Panc1 (cell line): ENCODE data around the gene GRIK5. TPM values are rescaled to one million over a fixed set of nuclear protein-coding genes. Genes with fewer than 3 reads are reported as not detected.

Experiments
- ATAC-seq: fragments of 200-7000 bp; cut with Tn5 transposase; 2 replicates; pipeline ENCODE4 v1.9.1; 2020; ENCODE audit warnings: mild to moderate bottlenecking, moderate library complexity
- BruUV-seq: library from RNA; stranded (reverse); fragments of 400-500 nt; replicated peaks from 2 replicates; lab custom pipeline; 2021; lab: Mats Ljungman, UMichigan
- CTCF ChIA-PET: fragments of 300-600 bp; sonication (Branson Sonifier 250); formaldehyde crosslinking; loops from one replicate; lab custom pipeline; 2022; ENCODE audit warnings: antibody characterized with exemption; lab: Charles Lee
- POLR2A ChIA-PET: fragments of 300-600 bp; sonication (Branson Sonifier 250); formaldehyde crosslinking; loops from one replicate; lab custom pipeline; 2022; ENCODE audit warnings: antibody characterized with exemption; lab: Charles Lee
- DNase-seq: peaks from one replicate; pipeline ENCODE4 v3.0.0-alpha.2; 2010; ENCODE audit warnings: low read depth, low spot score
- H3K27ac ChIP-seq: 2 replicates; pipeline ENCODE4 v1.5.1; 2011; ENCODE audit warnings: mild to moderate bottlenecking, low read length, inconsistent platforms
- H3K27me3 ChIP-seq: fragments of 200-500 bp; sonication (Bioruptor generic); 2 replicates; pipeline ENCODE4 v1.6.0; 2014; ENCODE audit warnings: low read length, inconsistent platforms; ENCODE audit not compliant: control insufficient read depth, insufficient read depth
- H3K36me3 ChIP-seq: fragments of 200-500 bp; sonication (Bioruptor generic); 2 replicates; pipeline ENCODE4 v1.5.1; 2014; ENCODE audit warnings: inconsistent platforms, mild to moderate bottlenecking, low read length, moderate library complexity; ENCODE audit not compliant: control insufficient read depth, insufficient read depth
- H3K4me1 ChIP-seq: 2 replicates; pipeline ENCODE4 v1.5.1; 2011; ENCODE audit warnings: inconsistent platforms, mild to moderate bottlenecking, low read length, moderate library complexity; ENCODE audit not compliant: control insufficient read depth, insufficient read depth
- H3K4me3 ChIP-seq, 2 experiments: 2 replicates each; pipeline ENCODE4 v1.5.1; 2011 to 2012; ENCODE audit warnings: low read depth in 2 of 2, low read length in 2 of 2, mild to moderate bottlenecking in 2 of 2, inconsistent platforms in 1 of 2, moderate library complexity in 1 of 2
- H3K9me3 ChIP-seq: fragments of 200-500 bp; sonication (Bioruptor generic); 2 replicates; pipeline ENCODE4 v1.5.1; 2014; ENCODE audit warnings: low read depth, mild to moderate bottlenecking, inconsistent platforms, low read length, moderate library complexity; ENCODE audit not compliant: control insufficient read depth, insufficient read depth
- POLR2AphosphoS5 ChIP-seq: IDR thresholded peaks from 2 replicates; pipeline ENCODE4 v1.6.1; 2012; ENCODE audit warnings: mild to moderate bottlenecking, low read depth, low read length, moderate library complexity
- SIN3A ChIP-seq: IDR thresholded peaks from 2 replicates; pipeline ENCODE4 v1.6.1; 2012; ENCODE audit warnings: low read depth, mild to moderate bottlenecking, low read length, moderate library complexity, borderline replicate concordance; ENCODE audit not compliant: insufficient read depth
- TCF7L2 ChIP-seq: IDR thresholded peaks from 2 replicates; pipeline ENCODE4 v1.6.1; 2011; ENCODE audit warnings: mild to moderate bottlenecking, low read depth, low read length, inconsistent platforms
- in situ Hi-C: cut with HindIII; loops from 2 replicates; pipeline ENCODE4 v1.10.0; 2016; ENCODE audit warnings: low sequenced_read_pairs, low pct_unique_long_range_greater_than_20kb
- intact Hi-C: fragments of 100-400 bp; cut with micrococcal nuclease; formaldehyde crosslinking; loops from one replicate; pipeline ENCODE4 v1.10.0; 2022; ENCODE audit not compliant: unreplicated experiment
- total RNA-seq: library from RNA; stranded (reverse); gene quantifications from one replicate; pipeline ENCODE4 v1.2.1, GENCODE V29; 2021; ENCODE audit not compliant: unreplicated experiment
- TF ChIP-seq, protein P1 (sequence below): fragments of 450-650 bp; IDR thresholded peaks from 2 replicates; pipeline ENCODE4 v1.5.1; 2017; ENCODE audit warnings: mild to moderate bottlenecking
- TF ChIP-seq, protein P2 (sequence below), 2 experiments: IDR thresholded peaks; 2 replicates each; pipeline ENCODE4 v1.6.1; 2011 to 2012; ENCODE audit warnings: low read depth in 2 of 2, control low read depth in 1 of 2, low read length in 1 of 2, mild to moderate bottlenecking in 1 of 2, moderate library complexity in 1 of 2; ENCODE audit not compliant: insufficient read depth in 1 of 2

The GRIK5 gene
- total RNA-seq, 1 experiment from 2014 or later, result 0.62 TPM

DNA sequence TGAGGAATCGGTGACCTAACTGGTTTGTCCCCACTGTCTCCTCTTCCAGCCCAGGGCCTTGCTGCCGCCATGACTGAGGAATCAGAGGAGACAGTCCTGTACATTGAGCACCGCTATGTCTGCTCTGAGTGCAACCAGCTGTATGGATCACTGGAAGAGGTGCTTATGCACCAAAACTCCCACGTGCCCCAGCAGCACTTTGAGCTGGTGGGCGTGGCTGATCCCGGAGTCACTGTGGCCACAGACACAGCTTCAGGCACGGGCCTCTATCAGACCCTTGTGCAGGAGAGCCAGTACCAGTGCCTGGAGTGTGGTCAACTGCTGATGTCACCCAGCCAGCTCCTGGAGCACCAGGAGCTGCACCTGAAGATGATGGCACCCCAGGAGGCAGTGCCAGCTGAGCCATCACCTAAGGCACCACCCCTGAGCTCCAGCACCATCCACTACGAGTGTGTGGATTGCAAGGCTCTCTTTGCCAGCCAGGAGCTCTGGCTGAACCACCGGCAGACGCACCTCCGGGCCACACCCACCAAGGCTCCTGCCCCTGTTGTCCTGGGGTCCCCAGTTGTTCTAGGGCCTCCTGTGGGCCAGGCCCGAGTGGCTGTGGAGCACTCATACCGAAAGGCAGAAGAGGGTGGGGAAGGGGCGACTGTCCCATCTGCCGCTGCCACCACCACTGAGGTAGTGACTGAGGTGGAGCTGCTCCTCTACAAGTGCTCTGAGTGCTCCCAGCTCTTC, 8.7 kb upstream of the GRIK5 start:
- DNase-seq, result no peak
- H3K27me3 ChIP-seq, result no peaks in the 10 kb centered on the region
- ChIA-PET POLR2A (interaction anchor here (0.5 kb wide), 1 partner anchor 230 kb away, joined by 10 read pairs; no protein-coding TSS in a partner anchor), CTCF (no interaction called here)
- BruUV-seq, result no TSS peak
- no peaks in the 10 kb centered on the region; the same call in 1 of the 2 replicates for H3K4me1 ChIP-seq
- no peaks in the 10 kb centered on the region for H3K9me3 ChIP-seq
- TF ChIP-seq, protein P1, sequence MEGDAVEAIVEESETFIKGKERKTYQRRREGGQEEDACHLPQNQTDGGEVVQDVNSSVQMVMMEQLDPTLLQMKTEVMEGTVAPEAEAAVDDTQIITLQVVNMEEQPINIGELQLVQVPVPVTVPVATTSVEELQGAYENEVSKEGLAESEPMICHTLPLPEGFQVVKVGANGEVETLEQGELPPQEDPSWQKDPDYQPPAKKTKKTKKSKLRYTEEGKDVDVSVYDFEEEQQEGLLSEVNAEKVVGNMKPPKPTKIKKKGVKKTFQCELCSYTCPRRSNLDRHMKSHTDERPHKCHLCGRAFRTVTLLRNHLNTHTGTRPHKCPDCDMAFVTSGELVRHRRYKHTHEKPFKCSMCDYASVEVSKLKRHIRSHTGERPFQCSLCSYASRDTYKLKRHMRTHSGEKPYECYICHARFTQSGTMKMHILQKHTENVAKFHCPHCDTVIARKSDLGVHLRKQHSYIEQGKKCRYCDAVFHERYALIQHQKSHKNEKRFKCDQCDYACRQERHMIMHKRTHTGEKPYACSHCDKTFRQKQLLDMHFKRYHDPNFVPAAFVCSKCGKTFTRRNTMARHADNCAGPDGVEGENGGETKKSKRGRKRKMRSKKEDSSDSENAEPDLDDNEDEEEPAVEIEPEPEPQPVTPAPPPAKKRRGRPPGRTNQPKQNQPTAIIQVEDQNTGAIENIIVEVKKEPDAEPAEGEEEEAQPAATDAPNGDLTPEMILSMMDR, result no peak
- TF ChIP-seq, protein P2, sequence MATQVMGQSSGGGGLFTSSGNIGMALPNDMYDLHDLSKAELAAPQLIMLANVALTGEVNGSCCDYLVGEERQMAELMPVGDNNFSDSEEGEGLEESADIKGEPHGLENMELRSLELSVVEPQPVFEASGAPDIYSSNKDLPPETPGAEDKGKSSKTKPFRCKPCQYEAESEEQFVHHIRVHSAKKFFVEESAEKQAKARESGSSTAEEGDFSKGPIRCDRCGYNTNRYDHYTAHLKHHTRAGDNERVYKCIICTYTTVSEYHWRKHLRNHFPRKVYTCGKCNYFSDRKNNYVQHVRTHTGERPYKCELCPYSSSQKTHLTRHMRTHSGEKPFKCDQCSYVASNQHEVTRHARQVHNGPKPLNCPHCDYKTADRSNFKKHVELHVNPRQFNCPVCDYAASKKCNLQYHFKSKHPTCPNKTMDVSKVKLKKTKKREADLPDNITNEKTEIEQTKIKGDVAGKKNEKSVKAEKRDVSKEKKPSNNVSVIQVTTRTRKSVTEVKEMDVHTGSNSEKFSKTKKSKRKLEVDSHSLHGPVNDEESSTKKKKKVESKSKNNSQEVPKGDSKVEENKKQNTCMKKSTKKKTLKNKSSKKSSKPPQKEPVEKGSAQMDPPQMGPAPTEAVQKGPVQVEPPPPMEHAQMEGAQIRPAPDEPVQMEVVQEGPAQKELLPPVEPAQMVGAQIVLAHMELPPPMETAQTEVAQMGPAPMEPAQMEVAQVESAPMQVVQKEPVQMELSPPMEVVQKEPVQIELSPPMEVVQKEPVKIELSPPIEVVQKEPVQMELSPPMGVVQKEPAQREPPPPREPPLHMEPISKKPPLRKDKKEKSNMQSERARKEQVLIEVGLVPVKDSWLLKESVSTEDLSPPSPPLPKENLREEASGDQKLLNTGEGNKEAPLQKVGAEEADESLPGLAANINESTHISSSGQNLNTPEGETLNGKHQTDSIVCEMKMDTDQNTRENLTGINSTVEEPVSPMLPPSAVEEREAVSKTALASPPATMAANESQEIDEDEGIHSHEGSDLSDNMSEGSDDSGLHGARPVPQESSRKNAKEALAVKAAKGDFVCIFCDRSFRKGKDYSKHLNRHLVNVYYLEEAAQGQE (IDR thresholded peaks at IDR 0.05; ENCODE audit: insufficient read depth in 1 of 2, low read depth in 2 of 2, low read length in 1 of 2), result no peak
- TF ChIP-seq SIN3A (no peak), POLR2AphosphoS5 (no peak), TCF7L2 (no peak)
- peaks cover 2% of the 10 kb centered on the region; the same call in 1 of the 2 replicates for H3K36me3 ChIP-seq
- H3K4me3 ChIP-seq, result no peak overlapping the region
- H3K27ac ChIP-seq, result no peak overlapping the region
- in situ Hi-C loops, result no loop called here
- ATAC-seq, result no peak
- intact Hi-C loops, result no loop called here

DNA sequence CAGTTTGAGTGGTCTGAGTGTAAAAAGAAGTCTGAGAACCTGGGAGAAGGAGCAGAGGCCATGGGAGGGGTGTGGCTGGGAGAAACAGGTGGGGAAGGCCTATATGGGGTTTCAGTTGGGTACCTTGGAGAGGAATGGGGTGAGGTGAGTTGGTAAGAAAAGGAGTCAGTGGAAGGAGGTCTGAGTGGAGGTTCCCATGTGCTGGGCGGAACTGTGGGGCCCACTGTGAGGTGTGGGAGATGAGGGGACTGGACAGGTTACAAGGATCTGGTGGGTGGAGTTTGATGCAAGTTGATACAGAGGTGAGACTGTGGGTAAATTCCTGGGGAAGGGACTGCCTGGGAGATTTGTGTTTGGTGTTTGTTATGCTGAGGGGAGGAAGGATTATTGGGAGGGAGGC, 8.1 kb upstream of the GRIK5 start:
- in situ Hi-C loops, result no loop called here
- TF ChIP-seq TCF7L2, result no peak
- TF ChIP-seq POLR2AphosphoS5, result no peak
- no peak for TF ChIP-seq SIN3A
- Histone ChIP-seq H3K4me1 (no peaks in the 10 kb centered on the region; the same call in 1 of the 2 replicates), H3K9me3 (no peaks in the 10 kb centered on the region), H3K4me3 (no peak overlapping the region), H3K36me3 (peaks cover 2% of the 10 kb centered on the region; the same call in 1 of the 2 replicates), H3K27me3 (no peaks in the 10 kb centered on the region), H3K27ac (no peak overlapping the region)
- no peak for DNase-seq
- intact Hi-C loops, result no loop called here
- ChIA-PET CTCF (interaction anchor here (0.5 kb wide), 1 partner anchor 43 kb away, joined by 5 read pairs; no protein-coding TSS in a partner anchor), POLR2A (no interaction called here)
- no TSS peak for BruUV-seq
- no peak for ATAC-seq
